Left ventricle myocardium inferior (tissue), 1 donor: ENCODE results near the gene UBE2E2. TPM values are rescaled to one million over a fixed set of nuclear protein-coding genes. Genes with fewer than 3 reads are reported as not detected.

Experiments used
- DNase-seq: peaks from one replicate; pipeline ENCODE4 v3.0.0-alpha.2; 2020
- H3K27ac ChIP-seq: fragments of 200-600 bp; replicated peaks from 2 replicates; pipeline ENCODE4 v1.8.0; 2021
- H3K27me3 ChIP-seq: fragments of 200-600 bp; 2 replicates; pipeline ENCODE4 v1.8.0; 2021; ENCODE audit warnings: low read depth
- H3K36me3 ChIP-seq: fragments of 200-600 bp; 2 replicates; pipeline ENCODE4 v1.8.0; 2021
- H3K4me1 ChIP-seq: fragments of 200-600 bp; 2 replicates; pipeline ENCODE4 v1.8.0; 2021
- H3K4me3 ChIP-seq: fragments of 200-600 bp; 2 replicates; pipeline ENCODE4 v1.8.0; 2021; ENCODE audit warnings: mild to moderate bottlenecking, moderate library complexity
- H3K9me3 ChIP-seq: fragments of 200-600 bp; replicated peaks from 2 replicates; pipeline ENCODE4 v1.8.0; 2021
- intact Hi-C: fragments of 100-400 bp; cut with micrococcal nuclease; formaldehyde crosslinking; loops from one replicate; pipeline ENCODE4 v1.11.0; 2022
- total RNA-seq: library from RNA; stranded (reverse); fragmentation: NEBNext Ultra II Directional; extraction: Animal tissue kit (Norgen Biotek cat#: 25700); gene quantifications from one replicate; pipeline ENCODE4 v1.2.1, GENCODE V29; 2021
- TF ChIP-seq, protein P1 (sequence below): fragments of 200-600 bp; IDR thresholded peaks from 2 replicates; pipeline ENCODE4 v1.8.0; 2021; ENCODE audit warnings: antibody characterized with exemption, mild to moderate bottlenecking, borderline replicate concordance
- donor health status: DM: no; HTN: yes; CAD: no; lungs with severe emphysema.

The UBE2E2 gene
- total RNA-seq, 1 donor from 2014 or later: 47.2 TPM

- H3K36me3 ChIP-seq: no peaks in the 10 kb centered on the region
- peaks cover 16% of the 10 kb centered on the region for H3K9me3 ChIP-seq
- H3K27me3 ChIP-seq: no peaks in the 10 kb centered on the region
- DNase-seq: no peak
- H3K4me3 ChIP-seq: no peak overlapping the region
- peaks cover 15% of the 10 kb centered on the region for H3K4me1 ChIP-seq
- H3K27ac ChIP-seq: no peak overlapping the region
- intact Hi-C loops: no loop called here
- TF ChIP-seq, protein P1, sequence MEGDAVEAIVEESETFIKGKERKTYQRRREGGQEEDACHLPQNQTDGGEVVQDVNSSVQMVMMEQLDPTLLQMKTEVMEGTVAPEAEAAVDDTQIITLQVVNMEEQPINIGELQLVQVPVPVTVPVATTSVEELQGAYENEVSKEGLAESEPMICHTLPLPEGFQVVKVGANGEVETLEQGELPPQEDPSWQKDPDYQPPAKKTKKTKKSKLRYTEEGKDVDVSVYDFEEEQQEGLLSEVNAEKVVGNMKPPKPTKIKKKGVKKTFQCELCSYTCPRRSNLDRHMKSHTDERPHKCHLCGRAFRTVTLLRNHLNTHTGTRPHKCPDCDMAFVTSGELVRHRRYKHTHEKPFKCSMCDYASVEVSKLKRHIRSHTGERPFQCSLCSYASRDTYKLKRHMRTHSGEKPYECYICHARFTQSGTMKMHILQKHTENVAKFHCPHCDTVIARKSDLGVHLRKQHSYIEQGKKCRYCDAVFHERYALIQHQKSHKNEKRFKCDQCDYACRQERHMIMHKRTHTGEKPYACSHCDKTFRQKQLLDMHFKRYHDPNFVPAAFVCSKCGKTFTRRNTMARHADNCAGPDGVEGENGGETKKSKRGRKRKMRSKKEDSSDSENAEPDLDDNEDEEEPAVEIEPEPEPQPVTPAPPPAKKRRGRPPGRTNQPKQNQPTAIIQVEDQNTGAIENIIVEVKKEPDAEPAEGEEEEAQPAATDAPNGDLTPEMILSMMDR: no peak
Measured at GRCh38 chr3:23430781-23431398, 227.8 kb downstream of the UBE2E2 start.

DNA sequence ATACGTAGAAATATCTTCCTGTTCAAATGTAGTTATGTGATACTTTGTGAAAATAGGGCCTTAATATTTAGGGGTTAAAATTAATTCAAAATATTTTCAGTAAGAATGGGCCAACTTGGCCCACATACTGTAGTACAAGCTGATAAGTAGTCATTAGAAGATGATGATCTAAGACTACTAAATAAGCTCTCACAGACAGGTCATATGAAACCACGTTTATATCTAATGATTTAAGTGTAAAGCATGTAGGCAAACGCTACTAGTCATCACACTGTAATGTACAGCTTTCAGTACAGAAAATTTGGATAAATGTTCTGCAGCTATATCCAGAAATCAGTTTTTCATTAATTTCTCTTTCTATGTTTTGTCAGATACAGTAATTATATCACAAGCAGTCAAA is 228.6 kb downstream of the UBE2E2 start:
- DNase-seq: no peak
- H3K36me3 ChIP-seq: no peaks in the 10 kb centered on the region
- TF ChIP-seq, protein P1: no peak
- peaks cover 8% of the 10 kb centered on the region for H3K9me3 ChIP-seq
- no peak overlapping the region for H3K4me3 ChIP-seq
- intact Hi-C loops: no loop called here
- H3K27me3 ChIP-seq: no peaks in the 10 kb centered on the region
- H3K4me1 ChIP-seq: peaks cover 15% of the 10 kb centered on the region
- H3K27ac ChIP-seq: no peak overlapping the region

DNA sequence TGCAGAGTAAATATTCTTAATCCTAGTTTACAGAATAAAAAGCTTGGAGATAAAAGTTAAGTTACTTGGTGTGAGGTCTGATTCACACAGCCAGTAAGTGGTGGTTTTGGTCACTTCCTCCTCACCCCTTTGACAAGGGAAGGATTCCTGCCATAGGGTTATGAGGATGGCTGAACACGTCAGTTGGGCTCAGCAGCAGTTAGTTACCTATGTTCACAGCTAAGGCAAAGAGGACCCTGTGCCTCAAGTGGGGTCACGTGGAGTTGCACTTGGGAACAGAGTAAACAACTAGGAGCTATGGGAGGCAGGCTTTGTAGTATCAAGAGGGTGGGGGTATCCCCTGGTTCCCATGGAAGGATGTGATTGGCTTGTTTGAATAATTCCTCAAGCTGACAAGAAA is 232.2 kb downstream of the UBE2E2 start:
- Histone ChIP-seq H3K9me3 (no peaks in the 10 kb centered on the region), H3K27me3 (no peaks in the 10 kb centered on the region), H3K4me3 (no peak overlapping the region), H3K4me1 (peaks cover 30% of the 10 kb centered on the region), H3K36me3 (no peaks in the 10 kb centered on the region), H3K27ac (no peak overlapping the region)
- intact Hi-C loops: no loop called here
- no peak for DNase-seq
- TF ChIP-seq, protein P1: no peak

- intact Hi-C loops: no loop called here
- H3K9me3 ChIP-seq: no peaks in the 10 kb centered on the region
- H3K36me3 ChIP-seq: no peaks in the 10 kb centered on the region
- H3K4me1 ChIP-seq: peaks cover 28% of the 10 kb centered on the region
- no peak overlapping the region for H3K27ac ChIP-seq
- no peak overlapping the region for H3K4me3 ChIP-seq
- DNase-seq: no peak
- H3K27me3 ChIP-seq: no peaks in the 10 kb centered on the region
- TF ChIP-seq, protein P1: no peak
Measured at GRCh38 chr3:23435904-23436303, 232.8 kb downstream of the UBE2E2 start.

DNA sequence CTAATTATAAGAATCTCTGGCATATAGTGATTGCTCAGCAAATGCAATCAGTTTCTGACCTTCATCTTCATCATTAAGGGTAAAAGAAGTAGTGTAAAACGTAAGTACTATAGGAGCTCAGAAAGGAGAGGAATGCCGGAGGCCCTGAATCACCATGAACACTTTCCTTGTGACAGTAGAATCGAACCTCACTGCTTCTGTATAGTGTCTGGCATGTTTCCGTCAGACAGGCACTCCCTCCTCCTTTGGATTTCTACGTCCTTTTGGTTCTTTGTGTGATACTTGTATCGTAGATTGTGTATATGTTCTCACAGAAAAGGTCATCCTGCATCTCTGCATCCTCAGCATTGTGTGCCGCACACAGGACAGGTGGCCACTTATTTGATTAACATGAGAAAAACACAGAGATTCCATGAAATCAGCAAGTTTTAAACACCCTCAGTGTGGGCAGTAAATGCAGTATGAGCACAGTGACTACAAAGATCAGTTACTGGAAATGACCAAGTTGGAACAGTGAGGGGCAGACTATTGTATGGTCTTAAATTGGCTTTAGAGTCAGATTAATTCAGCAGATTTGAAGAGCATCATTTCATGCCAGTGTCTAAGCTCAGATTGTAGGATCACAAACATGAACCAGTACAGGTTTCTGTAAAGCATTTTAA is 234.5 kb downstream of the UBE2E2 start:
- no peaks in the 10 kb centered on the region for H3K27me3 ChIP-seq
- H3K9me3 ChIP-seq: no peaks in the 10 kb centered on the region
- peaks cover 20% of the 10 kb centered on the region for H3K4me1 ChIP-seq
- intact Hi-C loops: no loop called here
- TF ChIP-seq, protein P1: no peak
- H3K4me3 ChIP-seq: no peak overlapping the region
- DNase-seq: no peak
- H3K27ac ChIP-seq: no peak overlapping the region
- no peaks in the 10 kb centered on the region for H3K36me3 ChIP-seq
